ENCODE results near the gene AARS2. TPM values are rescaled to one million over a fixed set of nuclear protein-coding genes. Genes with fewer than 3 reads are reported as not detected.

The AARS2 gene
- total RNA-seq, 1 experiment from 2014 or later = 11.6 TPM

DNA sequence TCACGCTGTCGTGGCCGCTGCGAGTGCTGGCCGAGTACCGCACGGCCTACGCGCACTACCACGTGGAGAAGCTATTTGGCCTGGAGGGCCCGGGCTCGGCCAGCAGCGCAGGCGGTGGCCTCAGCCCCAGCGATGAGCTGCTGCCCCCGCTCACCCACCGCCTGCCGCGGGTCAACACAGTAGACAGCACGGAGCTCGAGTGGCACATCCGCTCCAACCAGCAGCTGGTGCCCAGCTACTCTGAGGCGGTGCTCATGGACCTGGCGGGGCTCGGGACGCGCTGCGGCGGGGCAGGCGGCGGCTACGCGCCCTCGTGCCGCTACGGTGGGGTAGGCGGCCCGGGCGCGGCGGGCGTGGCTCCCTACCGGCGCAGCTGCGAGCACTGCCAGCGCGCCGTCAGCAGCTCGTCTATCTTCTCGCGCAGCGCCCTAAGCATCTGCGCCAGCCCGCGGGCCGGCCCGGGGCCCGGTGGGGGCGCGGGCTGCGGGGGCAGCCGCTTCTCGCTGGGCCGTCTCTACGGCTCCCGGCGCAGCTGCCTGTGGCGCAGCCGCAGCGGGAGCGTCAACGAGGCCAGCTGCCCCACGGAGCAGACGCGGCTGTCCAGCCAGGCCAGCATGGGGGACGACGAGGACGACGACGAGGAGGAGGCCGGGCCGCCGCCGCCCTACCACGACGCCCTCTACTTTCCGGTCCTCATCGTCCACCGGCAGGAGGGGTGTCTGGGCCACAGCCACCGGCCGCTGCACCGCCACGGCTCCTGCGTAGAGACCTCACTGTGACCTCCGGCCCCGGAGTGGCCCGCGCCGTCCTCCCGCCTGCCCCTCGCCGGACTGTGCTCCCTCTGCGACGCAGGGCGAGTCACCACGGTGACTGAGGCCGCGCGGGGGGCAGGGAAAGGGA, 37.1 kb downstream of the AARS2 start:
- no peak for DNase-seq
- H3K9me3 ChIP-seq (ENCODE audit: insufficient read depth, low read depth) = no peaks in the 10 kb centered on the region
- intact Hi-C loops (cut with micrococcal nuclease; ENCODE audit: unreplicated experiment) = no loop called here
- ChIA-PET POLR2A (ENCODE audit: unreplicated experiment) (no interaction called here), CTCF (interaction anchor here (0.6 kb wide), 1 partner anchor 159 kb away, joined by 3 read pairs; no protein-coding TSS in a partner anchor)
- H3K36me3 ChIP-seq (ENCODE audit: low read depth) = no peaks in the 10 kb centered on the region
- no peak overlapping the region for H2AFZ ChIP-seq
- peaks cover 10% of the 10 kb centered on the region for H3K27me3 ChIP-seq (ENCODE audit: insufficient read depth, low read depth)
- H3K9me2 ChIP-seq (ENCODE audit: insufficient read depth) = no peaks in the 10 kb centered on the region
- no peak for TF ChIP-seq EZH2 (IDR thresholded peaks at IDR 0.05; ENCODE audit: low read depth)
- TF ChIP-seq, protein P1, sequence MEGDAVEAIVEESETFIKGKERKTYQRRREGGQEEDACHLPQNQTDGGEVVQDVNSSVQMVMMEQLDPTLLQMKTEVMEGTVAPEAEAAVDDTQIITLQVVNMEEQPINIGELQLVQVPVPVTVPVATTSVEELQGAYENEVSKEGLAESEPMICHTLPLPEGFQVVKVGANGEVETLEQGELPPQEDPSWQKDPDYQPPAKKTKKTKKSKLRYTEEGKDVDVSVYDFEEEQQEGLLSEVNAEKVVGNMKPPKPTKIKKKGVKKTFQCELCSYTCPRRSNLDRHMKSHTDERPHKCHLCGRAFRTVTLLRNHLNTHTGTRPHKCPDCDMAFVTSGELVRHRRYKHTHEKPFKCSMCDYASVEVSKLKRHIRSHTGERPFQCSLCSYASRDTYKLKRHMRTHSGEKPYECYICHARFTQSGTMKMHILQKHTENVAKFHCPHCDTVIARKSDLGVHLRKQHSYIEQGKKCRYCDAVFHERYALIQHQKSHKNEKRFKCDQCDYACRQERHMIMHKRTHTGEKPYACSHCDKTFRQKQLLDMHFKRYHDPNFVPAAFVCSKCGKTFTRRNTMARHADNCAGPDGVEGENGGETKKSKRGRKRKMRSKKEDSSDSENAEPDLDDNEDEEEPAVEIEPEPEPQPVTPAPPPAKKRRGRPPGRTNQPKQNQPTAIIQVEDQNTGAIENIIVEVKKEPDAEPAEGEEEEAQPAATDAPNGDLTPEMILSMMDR (conservative IDR thresholded peaks at IDR 0.05) = no peak
- BruUV-seq (replicated peaks) = no TSS peak
- H3F3A ChIP-seq (ENCODE audit: insufficient read depth, low read depth) = no peaks in the 10 kb centered on the region
- H3K4me1 ChIP-seq (replicated peaks; ENCODE audit: insufficient read depth) = no peaks in the 10 kb centered on the region
- no peak overlapping the region for H3K4me2 ChIP-seq
- H3K27ac ChIP-seq = no peak overlapping the region
- no peaks in the 10 kb centered on the region for H3K79me2 ChIP-seq (ENCODE audit: low read depth)
- H4K20me1 ChIP-seq (ENCODE audit: insufficient read depth) = no peaks in the 10 kb centered on the region
- H3K4me3 ChIP-seq = no peak overlapping the region

DNA sequence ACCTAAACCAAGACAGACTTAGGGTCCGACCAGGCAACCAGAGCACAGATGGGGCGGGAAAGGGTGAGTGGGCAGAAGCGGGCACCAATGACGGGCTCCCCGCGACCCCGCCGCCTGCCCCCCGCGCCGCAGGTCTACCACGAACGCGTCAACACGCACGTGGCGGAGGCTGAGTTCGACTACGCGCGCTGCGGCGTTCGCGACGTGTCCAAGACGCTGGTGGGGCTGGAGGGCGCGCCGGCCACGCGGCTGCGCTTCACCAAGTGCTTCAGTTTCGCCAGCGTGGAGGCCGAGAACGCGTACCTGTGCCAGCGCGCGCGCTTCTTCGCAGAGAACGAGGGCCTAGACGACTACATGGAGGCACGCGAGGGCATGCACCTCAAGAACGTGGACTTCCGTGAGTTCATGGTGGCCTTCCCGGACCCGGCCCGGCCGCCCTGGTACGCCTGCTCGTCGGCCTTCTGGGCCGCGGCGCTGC, 37.8 kb downstream of the AARS2 start:
- Histone ChIP-seq H3K79me2 (ENCODE audit: low read depth) (no peaks in the 10 kb centered on the region), H3K27ac (no peak overlapping the region), H3K27me3 (ENCODE audit: insufficient read depth, low read depth) (peaks cover 3% of the 10 kb centered on the region; the same call in 1 of the 2 replicates), H4K20me1 (ENCODE audit: insufficient read depth) (no peaks in the 10 kb centered on the region), H2AFZ (no peak overlapping the region), H3K9me3 (ENCODE audit: insufficient read depth, low read depth) (no peaks in the 10 kb centered on the region), H3K4me3 (no peak overlapping the region), H3F3A (ENCODE audit: insufficient read depth, low read depth) (no peaks in the 10 kb centered on the region), H3K36me3 (ENCODE audit: low read depth) (no peaks in the 10 kb centered on the region), H3K4me2 (no peak overlapping the region), H3K9me2 (ENCODE audit: insufficient read depth) (no peaks in the 10 kb centered on the region), H3K4me1 (replicated peaks; ENCODE audit: insufficient read depth) (no peaks in the 10 kb centered on the region)
- ChIA-PET CTCF (no interaction called here), POLR2A (ENCODE audit: unreplicated experiment) (no interaction called here)
- DNase-seq = no peak
- intact Hi-C loops (cut with micrococcal nuclease; ENCODE audit: unreplicated experiment) = no loop called here
- no TSS peak for BruUV-seq (replicated peaks)
- no peak for TF ChIP-seq EZH2 (IDR thresholded peaks at IDR 0.05; ENCODE audit: low read depth)
- TF ChIP-seq, protein P1 (conservative IDR thresholded peaks at IDR 0.05) = no peak

DNA sequence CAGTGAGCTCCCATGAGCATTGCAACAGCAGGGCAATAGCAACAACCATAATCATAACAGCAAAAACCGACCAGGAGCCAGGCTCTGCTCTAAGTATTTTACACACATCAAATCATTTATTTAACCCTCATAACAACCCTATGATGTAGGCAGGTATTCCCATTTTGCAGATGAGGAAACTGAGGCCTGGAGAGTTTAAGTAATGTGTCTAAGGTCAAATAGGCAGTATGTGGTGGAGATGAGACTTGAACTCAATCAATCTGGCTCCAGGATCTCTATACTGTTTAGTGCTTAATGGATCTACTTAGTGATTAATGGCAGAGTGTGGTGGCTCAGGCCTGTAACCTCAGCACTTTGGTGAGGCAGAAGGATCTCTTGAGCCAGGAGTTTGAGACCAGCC, 39.5 kb downstream of the AARS2 start:
- CTCF ChIA-PET = no interaction called here
- Histone ChIP-seq H3F3A (ENCODE audit: insufficient read depth, low read depth) (peaks cover 12% of the 10 kb centered on the region; the same call in 1 of the 2 replicates), H3K4me2 (no peak overlapping the region), H3K36me3 (ENCODE audit: low read depth) (no peaks in the 10 kb centered on the region), H3K9me2 (ENCODE audit: insufficient read depth) (no peaks in the 10 kb centered on the region), H3K79me2 (ENCODE audit: low read depth) (no peaks in the 10 kb centered on the region), H3K9me3 (ENCODE audit: insufficient read depth, low read depth) (no peaks in the 10 kb centered on the region), H3K27me3 (ENCODE audit: insufficient read depth, low read depth) (no peaks in the 10 kb centered on the region; the same call in 1 of the 2 replicates), H2AFZ (no peak overlapping the region), H3K4me1 (replicated peaks; ENCODE audit: insufficient read depth) (no peaks in the 10 kb centered on the region), H4K20me1 (ENCODE audit: insufficient read depth) (no peaks in the 10 kb centered on the region), H3K27ac (no peak overlapping the region), H3K4me3 (no peak overlapping the region)
- intact Hi-C loops (cut with micrococcal nuclease; ENCODE audit: unreplicated experiment) = no loop called here
- DNase-seq = no peak
- TF ChIP-seq, protein P1 (conservative IDR thresholded peaks at IDR 0.05) = no peak
- TF ChIP-seq EZH2 (IDR thresholded peaks at IDR 0.05; ENCODE audit: low read depth) = no peak
- no TSS peak for BruUV-seq (replicated peaks)
- POLR2A ChIA-PET (ENCODE audit: unreplicated experiment) = no interaction called here
